Mesenchymal stem cell (in vitro differentiated cells and primary cell): ENCODE data around the gene RPS2.
A peak's percentile ranks its signal among the peaks of the same experiment; 100 is the strongest.

Experiments used
- DNase-seq: peaks from one replicate; pipeline ENCODE4 v3.0.0-alpha.2; 2013
- H2AFZ ChIP-seq: one replicate; pipeline ENCODE4 v1.6.1; 2013; ENCODE audit warnings: low read depth, mild to moderate bottlenecking, control low read depth, inconsistent platforms, low read length, moderate library complexity
- H2AK5ac ChIP-seq: 2 replicates; pipeline ENCODE4 v1.6.1; 2013; ENCODE audit warnings: low read length, moderate library complexity, mild to moderate bottlenecking, inconsistent platforms; ENCODE audit not compliant: severe bottlenecking
- H2BK120ac ChIP-seq: one replicate; pipeline ENCODE4 v1.6.1; 2013; ENCODE audit warnings: low read depth, mild to moderate bottlenecking, inconsistent platforms, low read length, moderate library complexity
- H2BK12ac ChIP-seq, 2 experiments: one replicate each; pipeline ENCODE4 v1.6.1; 2013; ENCODE audit warnings: inconsistent platforms in 2 of 2, low read length in 2 of 2, mild to moderate bottlenecking in 2 of 2, moderate library complexity in 2 of 2, control low read depth in 1 of 2
- H2BK15ac ChIP-seq: one replicate; pipeline ENCODE4 v1.6.1; 2013; ENCODE audit warnings: mild to moderate bottlenecking, low read depth, inconsistent platforms; ENCODE audit not compliant: poor library complexity, severe bottlenecking
- H2BK5ac ChIP-seq: 2 replicates; pipeline ENCODE4 v1.6.1; 2013; ENCODE audit warnings: low read depth, mild to moderate bottlenecking, low read length, control low read depth, inconsistent platforms; ENCODE audit not compliant: poor library complexity, severe bottlenecking
- H3K14ac ChIP-seq, 2 experiments: one replicate each; pipeline ENCODE4 v1.6.1; 2013; ENCODE audit warnings: inconsistent platforms in 2 of 2, low read length in 2 of 2, control low read depth in 1 of 2, mild to moderate bottlenecking in 1 of 2, moderate library complexity in 1 of 2
- H3K18ac ChIP-seq, 2 experiments: one replicate each; pipeline ENCODE4 v1.6.1; 2013; ENCODE audit warnings: inconsistent platforms in 2 of 2, low read length in 2 of 2, control low read depth in 1 of 2, low read depth in 1 of 2, mild to moderate bottlenecking in 1 of 2
- H3K23ac ChIP-seq, 2 experiments: one replicate each; pipeline ENCODE4 v1.6.1; 2013; ENCODE audit warnings: inconsistent platforms in 2 of 2, low read length in 2 of 2, mild to moderate bottlenecking in 2 of 2, moderate library complexity in 2 of 2, control low read depth in 1 of 2
- H3K27ac ChIP-seq: 2 replicates; pipeline ENCODE4 v1.5.1; 2013; ENCODE audit warnings: mild to moderate bottlenecking, moderate library complexity, low read length, control low read depth, inconsistent platforms; ENCODE audit not compliant: poor library complexity, severe bottlenecking
- H3K27me3 ChIP-seq, 2 experiments: 2 replicates each; pipeline versions ENCODE4 v1.6.1 to v1.7.0; 2013; ENCODE audit warnings: low read length in 2 of 2, mild to moderate bottlenecking in 2 of 2, moderate library complexity in 2 of 2, control low read depth in 1 of 2, inconsistent platforms in 1 of 2; ENCODE audit not compliant: control insufficient read depth in 1 of 2, insufficient read depth in 1 of 2
- H3K36me3 ChIP-seq, 2 experiments: 2 replicates each; pipeline versions ENCODE4 v1.6.1 to v1.7.0; 2013; ENCODE audit warnings: low read length in 2 of 2, control low read depth in 1 of 2, inconsistent platforms in 1 of 2, low read depth in 1 of 2, mild to moderate bottlenecking in 1 of 2; ENCODE audit not compliant: insufficient read depth in 2 of 2, control insufficient read depth in 1 of 2
- H3K4ac ChIP-seq, 2 experiments: one replicate each; pipeline ENCODE4 v1.6.1; 2013; ENCODE audit warnings: inconsistent platforms in 2 of 2, low read length in 2 of 2, mild to moderate bottlenecking in 2 of 2, moderate library complexity in 2 of 2, control low read depth in 1 of 2, low read depth in 1 of 2
- H3K4me1 ChIP-seq: 2 replicates; pipeline ENCODE4 v1.6.1; 2013; ENCODE audit warnings: low read depth, low read length, control low read depth; ENCODE audit not compliant: control insufficient read depth, insufficient read depth
- H3K4me2 ChIP-seq: 2 replicates; pipeline ENCODE4 v1.6.1; 2013; ENCODE audit warnings: low read length, mild to moderate bottlenecking, inconsistent platforms; ENCODE audit not compliant: poor library complexity, severe bottlenecking
- H3K4me3 ChIP-seq, 2 experiments: 2 replicates each; pipeline versions ENCODE4 v1.5.1 to v1.7.0; 2013; ENCODE audit warnings: low read length in 2 of 2, mild to moderate bottlenecking in 2 of 2, control low read depth in 1 of 2, low read depth in 1 of 2; ENCODE audit not compliant: insufficient read depth in 1 of 2
- H3K79me1 ChIP-seq: replicated peaks from 2 replicates; pipeline ENCODE4 v1.6.1; 2013; ENCODE audit warnings: mild to moderate bottlenecking, control low read depth, low read length, inconsistent platforms; ENCODE audit not compliant: poor library complexity, severe bottlenecking
- H3K9ac ChIP-seq: 2 replicates; pipeline ENCODE4 v1.7.0; 2013; ENCODE audit warnings: mild to moderate bottlenecking, low read length, moderate library complexity
- H3K9me3 ChIP-seq: 2 replicates; pipeline ENCODE4 v1.7.0; 2013; ENCODE audit warnings: mild to moderate bottlenecking, low read length; ENCODE audit not compliant: control insufficient read depth
- H4K8ac ChIP-seq: one replicate; pipeline ENCODE4 v1.6.1; 2013; ENCODE audit warnings: inconsistent platforms, mild to moderate bottlenecking, low read length, moderate library complexity
- H4K91ac ChIP-seq: one replicate; pipeline ENCODE4 v1.6.1; 2013; ENCODE audit warnings: mild to moderate bottlenecking, low read length, inconsistent platforms
- WGBS: methylation state at CpG from one replicate; pipeline ENCODE4 v1.1.7; 2013; ENCODE audit warnings: mixed read lengths; 5-methylcytosine and 5-hydroxymethylcytosine counted together

The RPS2 gene

GRCh38 chr16:1950559-1950958 lies 14.1 kb downstream of the RPS2 start:
- Histone ChIP-seq H3K27ac (no peak overlapping the region), H3K9ac (no peak overlapping the region), H3K4me2 (no peak overlapping the region), H3K4me3 (no peak overlapping the region), H3K9me3 (no peaks in the 10 kb centered on the region), H2AK5ac (no peak overlapping the region), H3K27me3 (peaks cover 0 to 3% of the 10 kb centered on the region in 2 experiments), H2BK12ac (no peak overlapping the region), H4K8ac (no peak overlapping the region), H3K18ac (no peak overlapping the region), H3K14ac (no peak overlapping the region), H2BK5ac (no peak overlapping the region), H2AFZ (peak overlapping the region; percentile 36), H3K79me1 (no peaks in the 10 kb centered on the region), H4K91ac (no peak overlapping the region), H3K23ac (no peak overlapping the region), H2BK120ac (no peak overlapping the region), H2BK15ac (no peak overlapping the region), H3K4ac (no peak overlapping the region), H3K4me1 (peaks cover 7% of the 10 kb centered on the region), H3K36me3 (no peaks in the 10 kb centered on the region)
- DNase-seq = no peak
- WGBS = 88% methylated on average over 19 of the region's 19 CpGs

- H2AK5ac ChIP-seq = no peak overlapping the region
- no peak overlapping the region for H3K23ac ChIP-seq
- peaks cover 0 to 3% of the 10 kb centered on the region in 2 experiments for H3K27me3 ChIP-seq
- H3K4me1 ChIP-seq = peaks cover 7% of the 10 kb centered on the region
- H2BK120ac ChIP-seq = no peak overlapping the region
- H4K8ac ChIP-seq = no peak overlapping the region
- H3K4ac ChIP-seq = no peak overlapping the region
- WGBS = 87% methylated on average over 7 of the region's 7 CpGs
- no peak overlapping the region for H2BK5ac ChIP-seq
- H2BK12ac ChIP-seq = no peak overlapping the region
- no peak overlapping the region for H3K4me2 ChIP-seq
- no peak overlapping the region for H3K14ac ChIP-seq
- H3K9me3 ChIP-seq = no peaks in the 10 kb centered on the region
- H3K27ac ChIP-seq = no peak overlapping the region
- no peak overlapping the region for H4K91ac ChIP-seq
- H3K18ac ChIP-seq = no peak overlapping the region
- H2AFZ ChIP-seq = peak overlapping the region; percentile 36
- H3K9ac ChIP-seq = no peak overlapping the region
- no peak for DNase-seq
- no peak overlapping the region for H2BK15ac ChIP-seq
- H3K79me1 ChIP-seq = no peaks in the 10 kb centered on the region
- no peak overlapping the region for H3K4me3 ChIP-seq
- H3K36me3 ChIP-seq = no peaks in the 10 kb centered on the region
Observed at GRCh38 chr16:1950047-1950446, 14.6 kb downstream of the RPS2 start.

- no peak overlapping the region for H2BK5ac ChIP-seq
- no peak overlapping the region for H2BK120ac ChIP-seq
- H3K9me3 ChIP-seq = no peaks in the 10 kb centered on the region
- H2BK15ac ChIP-seq = no peak overlapping the region
- no peak overlapping the region for H3K4me3 ChIP-seq
- H3K79me1 ChIP-seq = no peaks in the 10 kb centered on the region
- H4K8ac ChIP-seq = no peak overlapping the region
- H2BK12ac ChIP-seq = no peak overlapping the region
- no peak overlapping the region for H3K14ac ChIP-seq
- no peak overlapping the region for H3K4me2 ChIP-seq
- no peak for DNase-seq
- peaks cover 7% of the 10 kb centered on the region for H3K4me1 ChIP-seq
- no peak overlapping the region for H2AFZ ChIP-seq
- no peak overlapping the region for H3K4ac ChIP-seq
- no peak overlapping the region for H4K91ac ChIP-seq
- WGBS = 91% methylated on average over 11 of the region's 11 CpGs
- H2AK5ac ChIP-seq = no peak overlapping the region
- no peaks in the 10 kb centered on the region for H3K36me3 ChIP-seq
- no peak overlapping the region for H3K9ac ChIP-seq
- H3K27me3 ChIP-seq = peaks cover 0 to 3% of the 10 kb centered on the region in 2 experiments
- no peak overlapping the region for H3K18ac ChIP-seq
- no peak overlapping the region for H3K23ac ChIP-seq
- no peak overlapping the region for H3K27ac ChIP-seq
Observed at GRCh38 chr16:1949507-1949906, 15.1 kb downstream of the RPS2 start.

GRCh38 chr16:1947369-1947670 lies 17.3 kb downstream of the RPS2 start:
- 85% methylated on average over 9 of the region's 9 CpGs for WGBS
- Histone ChIP-seq H3K4me3 (no peak overlapping the region), H3K14ac (no peak overlapping the region), H2BK15ac (no peak overlapping the region), H2BK120ac (no peak overlapping the region), H3K4me1 (peaks cover 10% of the 10 kb centered on the region), H3K18ac (no peak overlapping the region), H3K4ac (no peak overlapping the region), H3K27me3 (no peaks in the 10 kb centered on the region), H4K91ac (no peak overlapping the region), H3K9ac (no peak overlapping the region), H3K36me3 (no peaks in the 10 kb centered on the region), H3K4me2 (no peak overlapping the region), H2AFZ (no peak overlapping the region), H2AK5ac (no peak overlapping the region), H3K79me1 (peaks cover 5% of the 10 kb centered on the region), H4K8ac (no peak overlapping the region), H3K9me3 (no peaks in the 10 kb centered on the region), H2BK5ac (no peak overlapping the region), H2BK12ac (no peak overlapping the region), H3K23ac (no peak overlapping the region), H3K27ac (no peak overlapping the region)
- no peak for DNase-seq
